GM18511 (cell line): Measurements from ENCODE around the gene CSGALNACT2.
A peak's percentile ranks its signal among the peaks of the same experiment; 100 is the strongest.
"Not testable (repeated sequence)": the region's sequence is repeated elsewhere in the genome, so short reads cannot be mapped to it uniquely, and the experiment has no call there.

Experiments used
- ATAC-seq: cut with Tn5 transposase; IDR thresholded peaks from one replicate; pipeline ENCODE4 v1.9.1; 2021; ENCODE audit warnings: mild to moderate bottlenecking, moderate library complexity; ENCODE audit not compliant: unreplicated experiment

Gene CSGALNACT2

DNA sequence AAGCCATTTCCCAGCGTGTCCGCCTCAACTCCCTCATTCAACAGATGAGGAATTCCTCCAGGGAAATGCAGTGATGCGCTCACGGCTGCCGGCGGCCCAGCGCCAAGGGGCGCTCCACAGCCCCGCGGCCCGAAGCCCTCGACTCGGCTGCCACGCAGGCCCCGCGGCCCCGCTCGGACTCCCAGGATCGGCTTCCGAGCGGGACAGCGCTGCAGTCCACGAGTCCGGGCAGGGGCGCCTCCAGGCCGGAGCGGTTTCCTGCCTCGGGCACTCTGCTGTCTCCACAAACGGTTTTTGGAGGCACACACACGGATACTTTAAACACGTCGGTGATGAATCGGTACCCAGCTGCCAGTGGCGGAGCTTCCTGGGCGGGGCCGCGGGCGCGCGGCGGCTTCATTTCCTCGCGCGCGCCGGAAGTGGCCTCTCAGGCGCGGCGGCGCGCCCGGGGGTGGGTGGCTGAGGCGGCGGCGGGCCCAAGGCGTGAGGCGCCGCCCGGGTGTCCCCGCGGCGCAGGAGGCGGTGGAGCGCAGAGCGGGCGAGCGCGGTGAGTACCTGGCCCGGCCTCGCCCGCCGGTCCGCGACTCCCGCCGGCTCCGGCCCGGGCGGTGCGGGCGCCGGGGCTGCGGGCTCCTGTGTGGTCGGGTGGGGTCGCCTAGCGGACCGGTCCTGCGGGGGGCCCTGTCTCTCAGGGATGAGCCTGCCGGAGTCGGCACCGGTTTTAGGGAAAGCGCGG, at the start of gene CSGALNACT2:
Gene CSGALNACT2, plus strand, starts transcription at position 425 of the 736 bp plus-strand sequence. CDS start 16,705 bp downstream, outside the sequence.
- peak; percentile 78 for ATAC-seq

GRCh38 chr10:43089519-43089918, 48.7 kb upstream of the CSGALNACT2 start:
- no peak for ATAC-seq

DNA sequence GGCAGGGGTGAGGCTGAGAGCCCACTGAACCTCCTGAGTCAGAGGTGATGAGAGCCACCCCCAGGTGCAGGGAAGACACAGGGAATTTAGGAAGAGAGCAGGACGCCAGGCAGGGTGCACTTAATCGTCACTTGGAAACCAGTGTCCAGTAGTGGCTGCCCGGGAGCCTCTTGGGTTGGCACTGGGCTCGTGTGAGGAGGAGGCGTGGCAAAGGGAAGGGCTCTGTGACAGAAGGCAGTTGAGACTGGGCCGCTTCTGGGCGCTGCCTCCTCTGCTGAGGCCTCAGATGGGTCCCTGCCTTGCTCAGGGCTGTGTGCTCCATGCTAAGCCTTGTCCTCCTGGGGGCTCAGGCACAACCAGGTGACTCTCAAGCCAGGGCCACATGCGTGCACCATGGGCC, 48.1 kb upstream of the CSGALNACT2 start:
- ATAC-seq, result no peak

- ATAC-seq, result no peak
Measured at GRCh38 chr10:43090664-43091063, 47.6 kb upstream of the CSGALNACT2 start.

DNA sequence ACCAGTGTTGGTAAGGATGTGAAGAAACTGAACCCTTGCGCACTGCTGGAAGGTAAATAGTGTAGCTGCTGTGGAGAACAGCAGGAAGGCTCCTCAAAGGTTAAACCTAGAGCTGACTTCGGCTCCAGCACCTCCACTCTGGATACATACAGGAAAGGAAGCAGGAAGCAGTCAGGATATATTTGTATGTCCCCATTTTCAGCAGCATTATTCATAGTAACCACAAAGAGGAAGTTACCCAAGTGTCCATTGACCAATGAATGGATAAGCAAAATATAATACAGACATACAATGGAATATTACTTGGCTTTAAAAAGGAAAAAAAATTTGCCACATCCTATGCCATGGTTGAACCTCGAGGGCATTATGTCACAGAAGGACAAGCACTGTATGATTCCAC, 46.4 kb upstream of the CSGALNACT2 start:
- no peak for ATAC-seq

- no peak for ATAC-seq
Measured at GRCh38 chr10:43093423-43094076, 44.7 kb upstream of the CSGALNACT2 start.

DNA sequence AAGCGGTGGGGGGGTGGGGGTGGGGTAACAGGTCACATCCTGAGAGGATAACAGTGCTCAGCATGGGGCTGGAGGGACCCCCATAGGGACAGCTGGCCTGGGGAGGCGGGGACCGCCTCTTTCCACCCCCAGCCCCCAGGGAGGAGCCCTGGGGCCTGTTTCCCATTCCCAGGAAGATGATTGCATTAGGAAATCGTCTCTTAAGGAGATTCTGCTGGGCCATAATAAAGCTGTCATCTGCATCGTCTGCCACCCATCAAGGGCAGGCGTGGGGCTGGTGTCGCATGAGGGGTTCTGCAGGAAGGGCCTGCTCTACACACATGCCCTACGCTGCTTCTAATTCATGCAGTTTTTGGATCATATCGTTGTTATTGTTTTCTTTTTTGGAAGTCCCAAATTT, 44.2 kb upstream of the CSGALNACT2 start:
- ATAC-seq, result no peak

DNA sequence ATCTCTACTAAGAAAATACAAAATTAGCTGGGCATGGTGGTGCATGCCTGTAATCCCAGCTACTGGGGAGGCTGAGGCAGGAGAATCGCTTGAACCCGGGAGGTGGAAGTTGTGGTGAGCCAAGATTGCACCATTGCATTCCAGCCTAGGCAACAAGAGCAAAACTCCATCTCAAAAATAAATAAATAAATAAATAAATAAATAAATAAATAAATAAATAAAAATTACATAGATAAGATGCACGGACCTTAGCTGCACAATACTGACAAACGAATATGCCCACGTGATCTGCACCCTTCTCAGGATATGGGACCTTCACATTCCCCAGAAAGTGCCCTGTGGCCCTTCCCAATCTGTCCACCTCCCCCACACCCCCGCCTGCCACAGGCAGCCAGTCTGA, 38.9 kb upstream of the CSGALNACT2 start:
- ATAC-seq, result not testable (repeated sequence)

GRCh38 chr10:43099928-43100327, 38.3 kb upstream of the CSGALNACT2 start:
- no peak for ATAC-seq

- no peak for ATAC-seq
Measured at GRCh38 chr10:43100366-43100765, 37.9 kb upstream of the CSGALNACT2 start.

GRCh38 chr10:43102063-43102828, 36.0 kb upstream of the CSGALNACT2 start:
- no peak for ATAC-seq

DNA sequence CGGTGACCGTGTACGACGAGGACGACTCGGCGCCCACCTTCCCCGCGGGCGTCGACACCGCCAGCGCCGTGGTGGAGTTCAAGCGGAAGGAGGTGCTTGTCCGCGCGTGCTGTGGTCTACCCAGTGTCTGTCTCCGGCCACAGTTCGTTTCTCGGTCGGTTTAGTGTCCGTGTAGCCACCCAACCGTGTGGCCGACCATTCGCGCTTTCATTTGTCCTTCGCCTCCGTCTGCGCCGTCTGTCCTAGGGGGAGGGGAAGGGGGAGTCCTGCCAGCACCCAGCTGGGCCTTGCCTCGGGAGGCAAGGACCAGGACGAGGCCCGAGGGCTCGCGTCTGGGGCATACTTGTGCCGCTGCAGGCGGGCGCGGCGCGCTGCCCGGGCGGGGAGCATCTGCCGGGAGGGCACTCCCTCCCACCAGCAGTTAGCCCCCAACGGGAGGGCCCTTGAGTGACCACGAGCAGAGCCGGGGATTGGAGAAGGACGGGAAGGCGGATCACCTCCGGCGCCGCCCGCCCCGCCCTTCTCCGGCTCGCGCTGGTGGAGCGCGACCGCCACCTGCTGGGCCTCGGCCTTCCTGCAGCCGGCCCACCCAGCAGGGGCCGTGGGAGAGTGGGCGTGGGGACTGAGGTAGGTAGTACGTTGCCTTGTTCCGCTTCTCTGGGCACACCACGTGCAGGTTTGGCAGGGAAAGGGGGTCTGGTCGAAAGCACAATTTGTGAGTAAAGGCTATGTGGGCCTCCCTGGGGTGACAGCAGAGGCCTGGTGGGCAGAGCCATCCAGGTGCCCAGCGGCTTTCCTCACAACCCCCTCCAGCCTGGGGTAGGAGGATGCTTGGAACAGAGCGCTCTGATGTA, 32.9 kb upstream of the CSGALNACT2 start:
- peak; percentile 85 for ATAC-seq

DNA sequence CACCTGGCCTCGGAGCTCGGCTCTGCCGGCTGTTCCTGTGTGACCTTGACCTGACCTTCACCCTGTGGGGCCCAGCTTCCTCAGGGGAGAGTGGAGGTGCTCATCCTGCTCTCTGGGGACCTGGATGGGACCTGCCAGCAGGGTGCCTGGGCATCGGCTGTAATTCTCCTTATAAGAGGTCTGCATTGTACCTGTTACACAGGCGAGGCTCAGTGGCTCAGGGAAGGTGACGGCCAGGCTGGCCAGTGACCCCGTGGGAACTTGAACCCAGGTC, 32.4 kb upstream of the CSGALNACT2 start:
- no peak for ATAC-seq

- no peak for ATAC-seq
Measured at GRCh38 chr10:43106256-43107091, 31.8 kb upstream of the CSGALNACT2 start.

DNA sequence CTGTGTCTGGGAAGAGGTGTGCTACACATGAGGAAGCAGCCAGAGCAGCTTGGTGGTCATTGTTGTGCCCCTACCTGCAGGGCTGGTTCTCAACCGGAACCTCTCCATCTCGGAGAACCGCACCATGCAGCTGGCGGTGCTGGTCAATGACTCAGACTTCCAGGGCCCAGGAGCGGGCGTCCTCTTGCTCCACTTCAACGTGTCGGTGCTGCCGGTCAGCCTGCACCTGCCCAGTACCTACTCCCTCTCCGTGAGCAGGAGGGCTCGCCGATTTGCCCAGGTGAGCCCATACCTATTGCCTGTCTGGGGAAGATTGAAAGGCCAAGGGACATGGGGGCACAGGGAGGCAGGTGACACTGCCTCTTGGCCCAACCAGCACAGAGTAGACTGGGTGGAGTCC, 29.3 kb upstream of the CSGALNACT2 start:
- no peak for ATAC-seq

- no peak for ATAC-seq
Measured at GRCh38 chr10:43109671-43110249, 28.5 kb upstream of the CSGALNACT2 start.

- ATAC-seq, result peak; percentile 73
Measured at GRCh38 chr10:43110338-43111071, 27.7 kb upstream of the CSGALNACT2 start.

DNA sequence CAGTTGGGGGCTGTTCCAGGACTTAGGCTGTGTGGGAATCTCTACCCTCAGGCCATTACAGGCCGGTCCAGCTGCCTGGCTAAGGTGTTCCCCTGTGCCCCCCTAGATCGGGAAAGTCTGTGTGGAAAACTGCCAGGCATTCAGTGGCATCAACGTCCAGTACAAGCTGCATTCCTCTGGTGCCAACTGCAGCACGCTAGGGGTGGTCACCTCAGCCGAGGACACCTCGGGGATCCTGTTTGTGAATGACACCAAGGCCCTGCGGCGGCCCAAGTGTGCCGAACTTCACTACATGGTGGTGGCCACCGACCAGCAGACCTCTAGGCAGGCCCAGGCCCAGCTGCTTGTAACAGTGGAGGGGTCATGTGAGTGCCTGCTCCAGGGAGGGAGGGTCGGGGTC, 27.1 kb upstream of the CSGALNACT2 start:
- ATAC-seq, result no peak
